HCT116 (cell line): Measurements from ENCODE around the gene NMU.

ENCODE experiments used
- CEBPB ChIP-seq: IDR thresholded peaks from 2 replicates; pipeline ENCODE4 v1.6.1; 2012; ENCODE audit warnings: low read depth
- CTCF ChIP-seq, 3 experiments: fragments of 200-600 bp in 1 of 3; sonication (generic) in 1 of 3; IDR thresholded peaks in 2 of 3; conservative IDR thresholded peaks in 1 of 3; 2 replicates each; pipeline ENCODE4 v1.5.1; 2012 to 2017; ENCODE audit warnings: low read depth in 2 of 3, low read length in 2 of 3, antibody characterized with exemption in 1 of 3, borderline replicate concordance in 1 of 3, control low read depth in 1 of 3, mild to moderate bottlenecking in 1 of 3, mixed read lengths in 1 of 3, mixed run types in 1 of 3, moderate library complexity in 1 of 3; ENCODE audit not compliant: insufficient read depth in 1 of 3
- ELF1 ChIP-seq: IDR thresholded peaks from 2 replicates; pipeline ENCODE4 v1.6.1; 2012; ENCODE audit warnings: low read depth, borderline replicate concordance
- EZH2phosphoT487 ChIP-seq: fragments of 200-600 bp; IDR thresholded peaks from 2 replicates; pipeline ENCODE4 v1.6.1; 2018; ENCODE audit warnings: antibody characterized with exemption, borderline replicate concordance
- JUND ChIP-seq: IDR thresholded peaks from 2 replicates; pipeline ENCODE4 v1.6.1; 2012
- POLR2A ChIP-seq: IDR thresholded peaks from 2 replicates; pipeline ENCODE4 v1.7.0; 2011; ENCODE audit warnings: borderline replicate concordance; ENCODE audit not compliant: insufficient read depth, insufficient read length; ENCODE audit errors: extremely low read depth
- POLR2AphosphoS5 ChIP-seq: IDR thresholded peaks from 2 replicates; pipeline ENCODE4 v1.6.1; 2011; ENCODE audit warnings: mild to moderate bottlenecking, low read depth, low read length, moderate library complexity
- RAD21 ChIP-seq: IDR thresholded peaks from 2 replicates; pipeline ENCODE4 v1.6.1; 2012; ENCODE audit warnings: low read depth, mild to moderate bottlenecking
- SIN3A ChIP-seq: IDR thresholded peaks from 2 replicates; pipeline ENCODE4 v1.6.1; 2012; ENCODE audit warnings: low read depth
- SP1 ChIP-seq: IDR thresholded peaks from 2 replicates; pipeline ENCODE4 v1.6.1; 2012; ENCODE audit warnings: low read depth
- TCF7L2 ChIP-seq: IDR thresholded peaks from 2 replicates; pipeline ENCODE4 v1.7.0; 2011; ENCODE audit warnings: borderline replicate concordance, inconsistent platforms; ENCODE audit not compliant: insufficient read depth, insufficient read length; ENCODE audit errors: extremely low read depth
- YY1 ChIP-seq: IDR thresholded peaks from 2 replicates; pipeline ENCODE4 v1.6.1; 2011; ENCODE audit warnings: low read length, low read depth, moderate library complexity, mild to moderate bottlenecking; ENCODE audit not compliant: insufficient replicate concordance; ENCODE audit errors: extremely low read depth
- ZNF274 ChIP-seq: fragments of 200-500 bp; sonication (Bioruptor generic); IDR thresholded peaks from 2 replicates; pipeline ENCODE4 v1.6.1; 2014; ENCODE audit warnings: mild to moderate bottlenecking, low read depth, low read length, inconsistent platforms

- TF ChIP-seq RAD21: no peak
- no peak for TF ChIP-seq CTCF (IDR thresholded peaks at IDR 0.05 in 2 of 3, conservative IDR thresholded peaks at IDR 0.05 in 1 of 3; ENCODE audit: borderline replicate concordance in 1 of 3, insufficient read depth in 1 of 3, low read depth in 2 of 3, low read length in 2 of 3)
- no peak for TF ChIP-seq ZNF274
- no peak for TF ChIP-seq POLR2A
- no peak for TF ChIP-seq POLR2AphosphoS5
- TF ChIP-seq SP1: no peak
- no peak for TF ChIP-seq YY1
- no peak for TF ChIP-seq ELF1
- no peak for TF ChIP-seq TCF7L2
- no peak for TF ChIP-seq JUND
- no peak for TF ChIP-seq SIN3A
- TF ChIP-seq CEBPB: no peak
- no peak for TF ChIP-seq EZH2phosphoT487
Observed at GRCh38 chr4:55668449-55668848, 32.4 kb upstream of the NMU start.
